Thyroid gland (tissue), 4 donors: ENCODE results near the gene CSTPP1. TPM values are rescaled to one million over a fixed set of nuclear protein-coding genes. Genes with fewer than 3 reads are reported as not detected.

Source experiments
- DNase-seq, 2 donors: peaks; one replicate each; pipeline ENCODE4 v3.0.0-alpha.2; 2019
- H3K27ac ChIP-seq, 3 donors: fragments of 200-600 bp; sonication (generic); 1 replicate in 2 of 3; 2 replicates in 1 of 3; pipeline ENCODE4 v1.5.1; 2016 to 2019; ENCODE audit warnings: mild to moderate bottlenecking in 1 of 3, moderate library complexity in 1 of 3
- H3K27me3 ChIP-seq: fragments of 200-600 bp; sonication (generic); one replicate; pipeline ENCODE4 v1.5.1; 2019
- H3K36me3 ChIP-seq, 2 donors: fragments of 200-600 bp; sonication (generic); one replicate each; pipeline ENCODE4 v1.5.1; 2016 to 2019
- H3K4me1 ChIP-seq, 2 donors: fragments of 200-600 bp; sonication (generic); one replicate each; pipeline ENCODE4 v1.5.1; 2017 to 2019
- H3K4me3 ChIP-seq, 3 donors: fragments of 200-600 bp; sonication (generic); replicated peaks in 1 of 3; 1 replicate in 2 of 3; 2 replicates in 1 of 3; pipeline ENCODE4 v1.5.1; 2016; ENCODE audit warnings: mild to moderate bottlenecking in 1 of 3
- H3K9me3 ChIP-seq: fragments of 200-600 bp; sonication (generic); one replicate; pipeline ENCODE4 v1.5.1; 2017
- CTCF ChIP-seq, 6 experiments: fragments of 200-600 bp in 3 of 6; fragments of 450-650 bp in 3 of 6; sonication (generic) in 3 of 6; IDR thresholded peaks; one replicate each; pipeline ENCODE4 v1.5.1; 2016 to 2019; ENCODE audit warnings: antibody characterized with exemption in 6 of 6, mild to moderate bottlenecking in 2 of 6, inconsistent platforms in 1 of 6, moderate library complexity in 1 of 6
- POLR2A ChIP-seq, 2 donors: fragments of 450-650 bp; IDR thresholded peaks; one replicate each; pipeline ENCODE4 v1.6.1; 2017; ENCODE audit warnings: antibody characterized with exemption in 2 of 2, mild to moderate bottlenecking in 2 of 2, moderate library complexity in 1 of 2
- WGBS, 2 donors: methylation state at CpG; one replicate each; pipeline ENCODE4 v1.1.5; 2017; 5-methylcytosine and 5-hydroxymethylcytosine counted together
- intact Hi-C: fragments of 100-400 bp; cut with DNase I; formaldehyde crosslinking; loops from one replicate; pipeline ENCODE4 v1.15.1; 2023
- total RNA-seq, 4 donors: library from RNA; depleted of rRNA; stranded (reverse); fragments of >200 nt; gene quantifications; one replicate each; pipeline ENCODE4 v1.2.3, GENCODE V29; 2016

The CSTPP1 gene
- total RNA-seq, 4 donors from 2014 or later, result 29.4 to 65.8 (median 45.7) TPM

- intact Hi-C loops, result no loop called here
- Histone ChIP-seq H3K4me1 (peaks cover 0 to 18% of the 10 kb centered on the region in 2 donors), H3K27me3 (no peaks in the 10 kb centered on the region), H3K9me3 (no peaks in the 10 kb centered on the region), H3K4me3 (no peak overlapping the region), H3K36me3 (no peaks in the 10 kb centered on the region), H3K27ac (no peak overlapping the region)
- 84 to 92% methylated on average over 3 of the region's 3 CpGs for WGBS, 2 donors
- TF ChIP-seq CTCF (IDR thresholded peaks at IDR 0.05) (no peak), POLR2A (IDR thresholded peaks at IDR 0.05) (no peak)
- no peak for DNase-seq
Observed at GRCh38 chr11:47099214-47099917, 162.8 kb downstream of the CSTPP1 start.

- H3K4me3 ChIP-seq, result no peak overlapping the region
- no peak for TF ChIP-seq POLR2A (IDR thresholded peaks at IDR 0.05)
- no peak for TF ChIP-seq CTCF (IDR thresholded peaks at IDR 0.05)
- H3K27ac ChIP-seq, result no peak overlapping the region
- no peaks in the 10 kb centered on the region for H3K36me3 ChIP-seq
- no peaks in the 10 kb centered on the region for H3K27me3 ChIP-seq
- H3K4me1 ChIP-seq, result peaks cover 0 to 13% of the 10 kb centered on the region in 2 donors
- no peaks in the 10 kb centered on the region for H3K9me3 ChIP-seq
- intact Hi-C loops, result no loop called here
- no peak for DNase-seq
Observed at GRCh38 chr11:47099918-47100315, 163.4 kb downstream of the CSTPP1 start.

- no peaks in the 10 kb centered on the region for H3K9me3 ChIP-seq
- H3K4me1 ChIP-seq, result peaks cover 0 to 8% of the 10 kb centered on the region in 2 donors
- H3K36me3 ChIP-seq, result no peaks in the 10 kb centered on the region
- TF ChIP-seq CTCF (IDR thresholded peaks at IDR 0.05), result no peak
- TF ChIP-seq POLR2A (IDR thresholded peaks at IDR 0.05), result no peak
- 96 to 97% methylated on average over 3 of the region's 3 CpGs for WGBS, 2 donors
- no peaks in the 10 kb centered on the region for H3K27me3 ChIP-seq
- no peak overlapping the region for H3K27ac ChIP-seq
- DNase-seq, result no peak
- intact Hi-C loops, result no loop called here
- H3K4me3 ChIP-seq, result no peak overlapping the region
Observed at GRCh38 chr11:47101406-47101805, 164.8 kb downstream of the CSTPP1 start.

GRCh38 chr11:47104261-47104950, 167.8 kb downstream of the CSTPP1 start:
- no peak overlapping the region for H3K4me3 ChIP-seq
- intact Hi-C loops, result no loop called here
- no peak for DNase-seq
- H3K36me3 ChIP-seq, result no peaks in the 10 kb centered on the region
- H3K27ac ChIP-seq, result no peak overlapping the region
- H3K9me3 ChIP-seq, result no peaks in the 10 kb centered on the region
- TF ChIP-seq CTCF (IDR thresholded peaks at IDR 0.05) (no peak), POLR2A (IDR thresholded peaks at IDR 0.05) (no peak)
- no peaks in the 10 kb centered on the region for H3K27me3 ChIP-seq
- WGBS, 2 donors, result 89 to 93% methylated on average over 3 of the region's 3 CpGs
- H3K4me1 ChIP-seq, result peaks cover 12 to 20% of the 10 kb centered on the region in 2 donors

- no peaks in the 10 kb centered on the region for H3K9me3 ChIP-seq
- TF ChIP-seq POLR2A (IDR thresholded peaks at IDR 0.05), result no peak
- no peak for TF ChIP-seq CTCF (IDR thresholded peaks at IDR 0.05)
- WGBS, 2 donors, result 92 to 96% methylated on average over 2 of the region's 2 CpGs
- H3K4me3 ChIP-seq, result no peak overlapping the region
- DNase-seq, result no peak
- intact Hi-C loops, result no loop called here
- H3K36me3 ChIP-seq, result no peaks in the 10 kb centered on the region
- no peak overlapping the region for H3K27ac ChIP-seq
- H3K27me3 ChIP-seq, result no peaks in the 10 kb centered on the region
- peaks cover 12 to 19% of the 10 kb centered on the region in 2 donors for H3K4me1 ChIP-seq
Observed at GRCh38 chr11:47105541-47105940, 169.0 kb downstream of the CSTPP1 start.
